ENCODE results near the gene MLLT10. TPM values are rescaled to one million over a fixed set of nuclear protein-coding genes. Genes with fewer than 3 reads are reported as not detected.

MLLT10 gene
- total RNA-seq, 6 donors from 2014 or later, result 40.1 to 63.9 (median 53.9) TPM

GRCh38 chr10:21512573-21513404 is 21.2 kb upstream of the MLLT10 start:
- H3K36me3 ChIP-seq, result no peaks in the 10 kb centered on the region
- no peak overlapping the region for H3K27ac ChIP-seq
- DNase-seq, result no peak
- no peaks in the 10 kb centered on the region for H3K9me3 ChIP-seq
- no peak for TF ChIP-seq EP300 (IDR thresholded peaks at IDR 0.05)
- TF ChIP-seq POLR2AphosphoS5 (IDR thresholded peaks at IDR 0.05), result no peak
- TF ChIP-seq CTCF (IDR thresholded peaks at IDR 0.05), result no peak
- no peak for TF ChIP-seq POLR2A (IDR thresholded peaks at IDR 0.05)
- no peak overlapping the region for H3K4me3 ChIP-seq
- 81 to 90% methylated on average over 2 of the region's 2 CpGs for WGBS, 2 donors
- H3K27me3 ChIP-seq, result peaks cover 0 to 10% (median 3%) of the 10 kb centered on the region in 4 donors
- H3K4me1 ChIP-seq, result peaks cover 9 to 37% (median 18%) of the 10 kb centered on the region in 4 donors
- no peak for ATAC-seq (ENCODE audit: low FRiP score in 2 of 2)

- Histone ChIP-seq H3K4me1 (peaks cover 11 to 43% (median 22%) of the 10 kb centered on the region in 4 donors), H3K27me3 (peaks cover 0 to 10% (median 3%) of the 10 kb centered on the region in 4 donors), H3K36me3 (no peaks in the 10 kb centered on the region), H3K27ac (no peak overlapping the region), H3K4me3 (no peak overlapping the region), H3K9me3 (no peaks in the 10 kb centered on the region)
- TF ChIP-seq POLR2A (IDR thresholded peaks at IDR 0.05), result no peak
- no peak for TF ChIP-seq POLR2AphosphoS5 (IDR thresholded peaks at IDR 0.05)
- ATAC-seq (ENCODE audit: low FRiP score in 2 of 2) (no peak), DNase-seq (no peak)
- WGBS, 2 donors, result 91 to 93% methylated on average over 1 of the region's 1 CpG
Measured at GRCh38 chr10:21513405-21513788, 20.6 kb upstream of the MLLT10 start.

GRCh38 chr10:21514129-21514817 is 19.8 kb upstream of the MLLT10 start:
- TF ChIP-seq CTCF (IDR thresholded peaks at IDR 0.05) (no peak), POLR2A (IDR thresholded peaks at IDR 0.05) (no peak), POLR2AphosphoS5 (IDR thresholded peaks at IDR 0.05) (no peak), EP300 (IDR thresholded peaks at IDR 0.05) (no peak)
- Histone ChIP-seq H3K36me3 (no peaks in the 10 kb centered on the region), H3K27ac (no peak overlapping the region), H3K9me3 (no peaks in the 10 kb centered on the region), H3K4me3 (no peak overlapping the region), H3K4me1 (peaks cover 11 to 49% (median 25%) of the 10 kb centered on the region in 4 donors), H3K27me3 (peaks cover 0 to 14% (median 6%) of the 10 kb centered on the region in 4 donors)
- WGBS, 2 donors, result 61 to 66% methylated on average over 6 of the region's 6 CpGs
- DNase-seq (no peak), ATAC-seq (ENCODE audit: low FRiP score in 2 of 2) (no peak)

GRCh38 chr10:21514818-21515351 is 19.1 kb upstream of the MLLT10 start:
- H3K4me1 ChIP-seq, result peaks cover 17 to 50% (median 31%) of the 10 kb centered on the region in 4 donors
- WGBS, 2 donors, result 64 to 69% methylated on average over 10 of the region's 10 CpGs
- H3K27me3 ChIP-seq, result peaks cover 0 to 15% (median 7%) of the 10 kb centered on the region in 4 donors
- DNase-seq (no peak), ATAC-seq (ENCODE audit: low FRiP score in 2 of 2) (no peak)
- no peak overlapping the region for H3K27ac ChIP-seq
- TF ChIP-seq POLR2AphosphoS5 (IDR thresholded peaks at IDR 0.05) (no peak), POLR2A (IDR thresholded peaks at IDR 0.05) (no peak), EP300 (IDR thresholded peaks at IDR 0.05) (no peak), CTCF (IDR thresholded peaks at IDR 0.05) (no peak)
- H3K9me3 ChIP-seq, result no peaks in the 10 kb centered on the region
- peak overlapping the region in 1 of 4 donors; percentile 53 for H3K4me3 ChIP-seq
- no peaks in the 10 kb centered on the region for H3K36me3 ChIP-seq
